ENCODE data around the gene ADGRF3.
"Not testable (repeated sequence)": the region's sequence is repeated elsewhere in the genome, so short reads cannot be mapped to it uniquely, and the experiment has no call there.

Gene ADGRF3

GRCh38 chr2:26285931-26286330, 60.7 kb downstream of the ADGRF3 start:
- no peak overlapping the region for H3K27ac ChIP-seq (ENCODE audit: low read depth, low read length)
- H3K27me3 ChIP-seq (ENCODE audit: control insufficient read depth, insufficient read depth, low read length): no peaks in the 10 kb centered on the region
- H3K9ac ChIP-seq (ENCODE audit: low read length): no peak overlapping the region

DNA sequence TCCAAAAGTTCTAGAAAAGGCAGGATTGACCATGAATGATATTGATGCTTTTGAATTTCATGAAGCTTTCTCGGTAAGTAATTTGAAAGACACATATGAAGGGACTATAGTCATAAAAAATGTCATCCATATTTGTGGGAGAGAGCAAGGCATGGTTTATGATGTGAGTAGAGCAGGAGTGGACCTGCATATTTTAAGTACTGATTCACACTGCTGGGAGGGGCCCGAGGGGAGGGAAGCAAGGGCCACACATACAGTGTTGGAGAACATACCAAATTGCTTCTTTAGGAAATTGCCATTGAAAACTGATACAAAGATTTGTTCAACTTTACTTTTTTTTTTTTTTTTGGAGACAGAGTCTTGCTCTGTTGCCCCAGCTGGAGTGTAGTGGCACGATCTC, 62.5 kb downstream of the ADGRF3 start:
- no peak overlapping the region for H3K9ac ChIP-seq (ENCODE audit: low read length)
- H3K4me3 ChIP-seq (ENCODE audit: low read length): no peak overlapping the region
- H3K36me3 ChIP-seq (ENCODE audit: control insufficient read depth, insufficient read depth, low read length): peaks cover 9% of the 10 kb centered on the region
- no peaks in the 10 kb centered on the region for H3K27me3 ChIP-seq (ENCODE audit: control insufficient read depth, insufficient read depth, low read length)
- H3K27ac ChIP-seq (ENCODE audit: low read depth, low read length): no peak overlapping the region
- no peaks in the 10 kb centered on the region for H3K4me1 ChIP-seq (ENCODE audit: control insufficient read depth, insufficient read depth, low read length)

More at GRCh38 chr2:26285931-26286330, 60.7 kb downstream of the ADGRF3 start:
- H3K4me3 ChIP-seq (ENCODE audit: low read length): no peak overlapping the region
- peaks cover 8% of the 10 kb centered on the region for H3K36me3 ChIP-seq (ENCODE audit: control insufficient read depth, insufficient read depth, low read length)
- H3K4me1 ChIP-seq (ENCODE audit: control insufficient read depth, insufficient read depth, low read length): no peaks in the 10 kb centered on the region

DNA sequence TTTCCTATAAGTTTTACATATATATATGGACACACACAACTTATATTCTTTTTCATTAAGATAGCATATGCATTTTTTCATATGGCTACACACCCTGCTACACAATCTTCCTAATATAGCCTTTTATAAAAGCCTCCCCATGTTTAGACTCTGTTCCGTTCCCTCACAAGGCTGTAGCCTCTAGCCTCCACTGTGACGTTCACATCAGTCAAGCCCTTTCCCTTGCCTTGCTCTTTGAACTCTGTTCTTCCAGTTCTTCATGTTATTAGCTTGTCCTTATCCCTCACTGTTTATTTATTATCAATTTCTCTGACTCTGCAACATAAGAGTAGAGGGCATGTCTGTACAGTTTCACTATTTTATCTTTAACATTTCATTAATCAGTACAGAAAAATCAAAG, 63.0 kb downstream of the ADGRF3 start:
- H3K36me3 ChIP-seq (ENCODE audit: control insufficient read depth, insufficient read depth, low read length): peaks cover 14% of the 10 kb centered on the region
- H3K27ac ChIP-seq (ENCODE audit: low read depth, low read length): no peak overlapping the region
- H3K27me3 ChIP-seq (ENCODE audit: control insufficient read depth, insufficient read depth, low read length): no peaks in the 10 kb centered on the region
- H3K4me1 ChIP-seq (ENCODE audit: control insufficient read depth, insufficient read depth, low read length): no peaks in the 10 kb centered on the region
- no peak overlapping the region for H3K4me3 ChIP-seq (ENCODE audit: low read length)
- H3K9ac ChIP-seq (ENCODE audit: low read length): no peak overlapping the region

DNA sequence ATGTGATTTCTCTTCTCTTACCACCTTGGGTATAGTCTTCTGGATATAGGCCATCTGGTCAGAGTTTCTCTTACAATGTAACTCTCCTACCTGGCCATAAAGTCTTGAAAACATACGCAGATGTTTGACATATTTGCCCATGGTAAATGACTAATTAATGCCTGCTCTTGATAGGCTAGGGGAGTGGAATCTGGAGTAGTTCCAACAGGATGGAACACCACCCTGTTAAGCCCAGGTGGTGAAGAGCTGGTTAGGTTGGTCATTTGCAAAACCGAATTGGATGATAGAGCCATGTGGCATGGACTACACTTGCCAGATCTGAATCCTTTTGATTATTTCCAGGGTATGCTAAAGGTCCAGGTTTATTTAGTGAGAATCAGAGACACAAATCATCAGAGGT, 65.4 kb downstream of the ADGRF3 start:
- peaks cover 19% of the 10 kb centered on the region for H3K36me3 ChIP-seq (ENCODE audit: control insufficient read depth, insufficient read depth, low read length)
- no peak overlapping the region for H3K4me3 ChIP-seq (ENCODE audit: low read length)
- H3K27me3 ChIP-seq (ENCODE audit: control insufficient read depth, insufficient read depth, low read length): no peaks in the 10 kb centered on the region
- no peak overlapping the region for H3K9ac ChIP-seq (ENCODE audit: low read length)
- H3K27ac ChIP-seq (ENCODE audit: low read depth, low read length): no peak overlapping the region
- no peaks in the 10 kb centered on the region for H3K4me1 ChIP-seq (ENCODE audit: control insufficient read depth, insufficient read depth, low read length)

- Histone ChIP-seq H3K27me3 (ENCODE audit: control insufficient read depth, insufficient read depth, low read length) (no peaks in the 10 kb centered on the region), H3K4me1 (ENCODE audit: control insufficient read depth, insufficient read depth, low read length) (no peaks in the 10 kb centered on the region), H3K27ac (ENCODE audit: low read depth, low read length) (no peak overlapping the region), H3K36me3 (ENCODE audit: control insufficient read depth, insufficient read depth, low read length) (peaks cover 16% of the 10 kb centered on the region), H3K9ac (ENCODE audit: low read length) (no peak overlapping the region), H3K4me3 (ENCODE audit: low read length) (no peak overlapping the region)
These were observed 66.7 kb downstream of the ADGRF3 start for GRCh38 chr2:26279886-26280285.

DNA sequence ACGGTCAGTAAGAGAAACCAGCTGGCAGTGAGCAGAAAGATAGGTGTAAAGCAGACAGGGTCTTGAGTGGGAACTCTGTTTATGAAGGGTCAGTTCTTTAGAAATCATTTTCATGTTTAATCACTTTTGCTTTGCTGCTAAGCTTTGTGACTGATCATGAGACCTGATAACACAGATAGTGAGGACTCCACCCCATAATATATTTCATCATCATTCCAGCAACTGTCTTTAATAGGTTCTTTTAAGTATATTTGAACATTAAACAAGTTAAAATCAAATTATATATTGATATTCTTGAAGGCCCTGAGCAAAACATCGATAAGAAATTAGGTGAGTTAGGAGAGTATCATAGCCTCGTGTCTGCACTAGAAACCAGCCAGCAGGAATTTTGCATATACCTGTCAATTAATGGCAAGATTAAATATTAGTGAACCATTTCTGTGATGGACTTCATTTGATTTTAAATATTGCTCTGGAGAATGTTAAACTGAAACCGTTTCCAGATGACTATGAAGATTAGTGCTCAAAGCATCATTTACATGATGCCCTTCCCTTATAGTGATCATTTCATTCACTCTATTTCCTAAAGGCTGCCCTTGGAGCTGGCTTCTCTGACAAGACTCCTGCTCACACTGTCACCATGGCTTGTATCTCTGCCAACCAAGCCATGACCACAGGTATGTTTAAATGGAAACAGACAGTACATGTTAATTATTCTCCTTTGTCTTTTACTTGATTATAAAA, 69.9 kb downstream of the ADGRF3 start:
- no peaks in the 10 kb centered on the region for H3K27me3 ChIP-seq (ENCODE audit: control insufficient read depth, insufficient read depth, low read length)
- H3K36me3 ChIP-seq (ENCODE audit: control insufficient read depth, insufficient read depth, low read length): peaks cover 13% of the 10 kb centered on the region
- H3K4me3 ChIP-seq (ENCODE audit: low read length): no peak overlapping the region
- H3K4me1 ChIP-seq (ENCODE audit: control insufficient read depth, insufficient read depth, low read length): no peaks in the 10 kb centered on the region
- H3K9ac ChIP-seq (ENCODE audit: low read length): no peak overlapping the region
- H3K27ac ChIP-seq (ENCODE audit: low read depth, low read length): no peak overlapping the region

DNA sequence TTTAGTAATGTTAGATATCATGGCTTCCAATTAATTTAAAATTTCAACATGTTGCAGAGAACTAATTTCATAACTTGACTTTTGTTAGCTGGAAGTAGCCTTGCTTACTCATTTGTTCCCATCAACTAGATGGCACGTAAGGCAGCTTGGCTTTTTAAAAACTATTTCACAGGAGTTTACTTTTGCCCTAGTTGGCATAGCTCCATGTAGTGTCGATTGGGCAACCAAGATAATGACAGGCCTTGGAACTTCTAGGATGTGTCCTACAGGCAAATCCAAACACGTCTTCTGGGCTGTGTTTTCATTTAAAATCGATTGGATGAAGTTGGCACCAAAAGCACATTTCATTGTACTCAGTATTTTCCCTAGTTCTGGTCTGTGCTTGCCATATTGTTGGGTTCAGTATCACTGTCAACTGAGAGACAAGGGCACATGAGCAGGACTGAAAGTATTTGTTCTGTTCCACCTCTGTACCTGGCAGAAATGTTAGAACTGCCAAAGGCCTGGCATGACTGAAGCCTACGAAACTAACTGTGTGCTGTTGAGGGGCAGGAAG, 72.5 kb downstream of the ADGRF3 start:
- H3K36me3 ChIP-seq (ENCODE audit: control insufficient read depth, insufficient read depth, low read length): peaks cover 13% of the 10 kb centered on the region

GRCh38 chr2:26273501-26273900, 73.1 kb downstream of the ADGRF3 start:
- no peaks in the 10 kb centered on the region for H3K4me1 ChIP-seq (ENCODE audit: control insufficient read depth, insufficient read depth, low read length)

More for the DNA sequence above, 72.5 kb downstream of the ADGRF3 start:
- Histone ChIP-seq H3K4me3 (ENCODE audit: low read length) (no peak overlapping the region), H3K9ac (ENCODE audit: low read length) (no peak overlapping the region), H3K27me3 (ENCODE audit: control insufficient read depth, insufficient read depth, low read length) (no peaks in the 10 kb centered on the region), H3K27ac (ENCODE audit: low read depth, low read length) (no peak overlapping the region), H3K4me1 (ENCODE audit: control insufficient read depth, insufficient read depth, low read length) (no peaks in the 10 kb centered on the region)

GRCh38 chr2:26270373-26270772, 76.2 kb downstream of the ADGRF3 start:
- no peaks in the 10 kb centered on the region for H3K4me1 ChIP-seq (ENCODE audit: control insufficient read depth, insufficient read depth, low read length)
- no peak overlapping the region for H3K9ac ChIP-seq (ENCODE audit: low read length)
- H3K4me3 ChIP-seq (ENCODE audit: low read length): no peak overlapping the region
- peaks cover 4% of the 10 kb centered on the region for H3K36me3 ChIP-seq (ENCODE audit: control insufficient read depth, insufficient read depth, low read length)
- H3K27me3 ChIP-seq (ENCODE audit: control insufficient read depth, insufficient read depth, low read length): no peaks in the 10 kb centered on the region
- H3K27ac ChIP-seq (ENCODE audit: low read depth, low read length): no peak overlapping the region

More at GRCh38 chr2:26273501-26273900, 73.1 kb downstream of the ADGRF3 start:
- peaks cover 6% of the 10 kb centered on the region for H3K36me3 ChIP-seq (ENCODE audit: control insufficient read depth, insufficient read depth, low read length)
- no peak overlapping the region for H3K4me3 ChIP-seq (ENCODE audit: low read length)
- no peak overlapping the region for H3K9ac ChIP-seq (ENCODE audit: low read length)
- no peaks in the 10 kb centered on the region for H3K27me3 ChIP-seq (ENCODE audit: control insufficient read depth, insufficient read depth, low read length)
- H3K27ac ChIP-seq (ENCODE audit: low read depth, low read length): no peak overlapping the region

DNA sequence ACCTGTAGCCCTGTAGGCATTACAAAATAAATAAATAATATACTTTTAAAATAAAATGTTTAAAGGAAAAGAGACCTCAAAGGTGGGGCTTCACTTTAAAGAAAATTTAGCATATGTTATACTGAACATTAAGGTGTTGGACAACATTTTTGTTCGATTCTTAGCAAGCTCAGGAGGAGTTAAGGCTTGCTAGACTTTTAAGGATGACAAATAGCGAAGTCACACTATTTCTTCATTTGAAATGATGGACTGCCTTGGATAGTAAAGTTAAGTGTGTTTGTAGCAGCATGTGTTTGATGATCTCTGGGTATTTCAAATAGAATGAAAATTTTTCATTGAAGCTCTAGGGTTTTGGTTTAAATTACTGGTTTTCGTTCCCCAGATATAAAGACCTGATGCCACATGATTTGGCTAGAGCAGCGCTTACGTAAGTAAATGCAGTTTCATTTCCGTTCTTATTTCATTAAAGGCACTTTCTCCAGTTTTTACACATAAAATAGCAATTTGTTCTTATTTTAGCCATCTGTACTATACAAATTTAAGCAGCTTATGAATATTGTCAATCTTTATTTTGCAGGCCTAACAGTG, 76.9 kb downstream of the ADGRF3 start:
- Histone ChIP-seq H3K9ac (ENCODE audit: low read length) (no peak overlapping the region), H3K36me3 (ENCODE audit: control insufficient read depth, insufficient read depth, low read length) (peaks cover 4% of the 10 kb centered on the region), H3K27me3 (ENCODE audit: control insufficient read depth, insufficient read depth, low read length) (no peaks in the 10 kb centered on the region), H3K27ac (ENCODE audit: low read depth, low read length) (no peak overlapping the region), H3K4me3 (ENCODE audit: low read length) (no peak overlapping the region), H3K4me1 (ENCODE audit: control insufficient read depth, insufficient read depth, low read length) (no peaks in the 10 kb centered on the region)

DNA sequence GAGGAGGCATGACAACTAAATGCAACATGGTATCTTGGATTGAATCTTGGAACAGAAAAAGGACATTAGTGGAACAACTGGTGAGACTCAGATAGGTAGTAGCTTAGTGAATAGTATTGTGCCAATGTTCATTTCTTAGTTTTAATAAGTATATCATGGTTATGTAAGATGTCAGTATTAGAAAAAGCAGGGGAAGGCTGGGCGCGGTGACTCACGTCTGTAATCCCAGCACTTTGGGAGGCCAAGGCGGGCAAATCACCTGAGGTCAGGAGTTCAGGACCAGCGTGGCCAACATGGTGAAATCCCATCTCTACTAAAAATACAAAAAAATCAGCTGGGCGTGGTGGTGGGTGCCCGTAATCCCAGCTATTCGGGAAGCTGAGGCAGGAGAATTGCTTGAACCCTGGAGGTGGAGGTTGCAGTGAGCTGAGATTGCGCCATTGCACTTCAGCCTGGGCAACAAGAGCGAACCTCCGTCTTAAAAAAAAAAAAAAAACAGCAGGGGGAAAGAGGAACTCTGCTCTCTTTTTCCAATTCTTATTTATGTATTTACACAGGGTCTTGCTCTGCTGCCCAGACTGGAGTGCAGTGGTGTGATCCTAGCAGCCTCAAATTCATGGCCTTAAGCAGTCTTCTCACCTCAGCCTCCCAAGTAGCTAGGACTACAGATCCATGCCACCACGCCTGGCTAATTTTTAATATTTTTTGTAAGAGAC, 77.8 kb downstream of the ADGRF3 start:
- H3K4me3 ChIP-seq (ENCODE audit: low read length): not testable (repeated sequence)

DNA sequence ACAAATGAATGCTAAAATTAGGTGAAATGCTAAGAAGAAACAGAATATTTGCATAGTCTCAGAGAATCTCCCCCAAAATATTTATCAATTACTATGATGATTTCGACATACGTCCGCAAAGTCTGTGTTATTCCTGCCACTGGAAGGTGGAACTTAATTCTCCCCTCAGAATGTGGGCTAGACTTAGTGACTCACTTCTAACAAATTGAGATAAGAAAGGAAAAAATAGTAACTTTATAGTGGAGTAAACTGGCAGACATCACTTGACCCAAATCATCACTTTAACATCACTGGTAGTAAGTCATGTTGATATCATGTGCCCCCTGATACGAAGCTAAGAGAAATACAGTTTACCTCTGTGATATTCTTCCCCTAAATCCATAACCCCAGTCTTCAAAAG, 78.4 kb downstream of the ADGRF3 start:
- Histone ChIP-seq H3K27ac (ENCODE audit: low read depth, low read length) (no peak overlapping the region), H3K4me1 (ENCODE audit: control insufficient read depth, insufficient read depth, low read length) (no peaks in the 10 kb centered on the region), H3K4me3 (ENCODE audit: low read length) (no peak overlapping the region), H3K36me3 (ENCODE audit: control insufficient read depth, insufficient read depth, low read length) (peaks cover 4% of the 10 kb centered on the region), H3K27me3 (ENCODE audit: control insufficient read depth, insufficient read depth, low read length) (no peaks in the 10 kb centered on the region), H3K9ac (ENCODE audit: low read length) (no peak overlapping the region)

More for the DNA sequence above, 77.8 kb downstream of the ADGRF3 start:
- not testable (repeated sequence) for H3K27me3 ChIP-seq (ENCODE audit: control insufficient read depth, insufficient read depth, low read length); H3K36me3 ChIP-seq (ENCODE audit: control insufficient read depth, insufficient read depth, low read length); H3K27ac ChIP-seq (ENCODE audit: low read depth, low read length); H3K4me1 ChIP-seq (ENCODE audit: control insufficient read depth, insufficient read depth, low read length); H3K9ac ChIP-seq (ENCODE audit: low read length)

Data from rectal smooth muscle tissue (tissue), 1 donor.